Uterus (tissue), 2 donors: ENCODE results near the gene DLX4.

Experiments used
- POLR2A ChIP-seq, 2 donors: fragments of 450-650 bp; IDR thresholded peaks; one replicate each; pipeline ENCODE4 v1.6.1; 2016; ENCODE audit warnings: antibody characterized with exemption in 2 of 2, mild to moderate bottlenecking in 1 of 2, moderate library complexity in 1 of 2
- TF ChIP-seq, protein P1 (sequence below), 4 experiments: fragments of 200-600 bp in 2 of 4; fragments of 450-650 bp in 2 of 4; sonication (generic) in 2 of 4; IDR thresholded peaks; one replicate each; pipeline ENCODE4 v1.5.1; 2016 to 2019; ENCODE audit warnings: antibody characterized with exemption in 4 of 4, mild to moderate bottlenecking in 2 of 4, moderate library complexity in 1 of 4

DNA sequence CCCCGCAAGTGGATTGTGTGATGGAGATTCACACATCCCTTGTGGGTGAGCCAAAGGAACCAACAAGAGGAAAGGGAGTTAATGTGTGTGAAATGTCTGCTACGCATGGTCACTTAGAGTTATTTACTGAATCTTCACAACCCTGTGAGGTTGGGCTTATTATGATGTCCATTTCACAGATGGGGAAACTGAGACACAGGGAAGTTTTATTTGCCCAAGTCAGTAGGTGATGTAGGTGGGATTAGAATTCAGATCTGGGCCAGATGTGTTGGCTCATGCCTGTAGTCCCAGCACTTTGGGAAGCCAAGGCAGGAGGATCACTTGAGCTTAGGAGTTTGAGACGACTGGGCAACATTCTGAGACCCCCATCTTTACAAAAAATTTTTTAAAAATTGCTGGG is 11.6 kb upstream of the DLX4 start:
- TF ChIP-seq, protein P1, sequence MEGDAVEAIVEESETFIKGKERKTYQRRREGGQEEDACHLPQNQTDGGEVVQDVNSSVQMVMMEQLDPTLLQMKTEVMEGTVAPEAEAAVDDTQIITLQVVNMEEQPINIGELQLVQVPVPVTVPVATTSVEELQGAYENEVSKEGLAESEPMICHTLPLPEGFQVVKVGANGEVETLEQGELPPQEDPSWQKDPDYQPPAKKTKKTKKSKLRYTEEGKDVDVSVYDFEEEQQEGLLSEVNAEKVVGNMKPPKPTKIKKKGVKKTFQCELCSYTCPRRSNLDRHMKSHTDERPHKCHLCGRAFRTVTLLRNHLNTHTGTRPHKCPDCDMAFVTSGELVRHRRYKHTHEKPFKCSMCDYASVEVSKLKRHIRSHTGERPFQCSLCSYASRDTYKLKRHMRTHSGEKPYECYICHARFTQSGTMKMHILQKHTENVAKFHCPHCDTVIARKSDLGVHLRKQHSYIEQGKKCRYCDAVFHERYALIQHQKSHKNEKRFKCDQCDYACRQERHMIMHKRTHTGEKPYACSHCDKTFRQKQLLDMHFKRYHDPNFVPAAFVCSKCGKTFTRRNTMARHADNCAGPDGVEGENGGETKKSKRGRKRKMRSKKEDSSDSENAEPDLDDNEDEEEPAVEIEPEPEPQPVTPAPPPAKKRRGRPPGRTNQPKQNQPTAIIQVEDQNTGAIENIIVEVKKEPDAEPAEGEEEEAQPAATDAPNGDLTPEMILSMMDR (IDR thresholded peaks at IDR 0.05) = no peak
- TF ChIP-seq POLR2A (IDR thresholded peaks at IDR 0.05) = no peak
